Measurements from ENCODE around the gene ENPP3. TPM values are rescaled to one million over a fixed set of nuclear protein-coding genes. Genes with fewer than 3 reads are reported as not detected.

Gene ENPP3
- total and polyA plus RNA-seq, 9 of the 15 experiments (the other 6 are each of a cell fraction or from before 2014, with no cell fraction given): 14.0 to 32.8 (median 21.6) TPM

DNA sequence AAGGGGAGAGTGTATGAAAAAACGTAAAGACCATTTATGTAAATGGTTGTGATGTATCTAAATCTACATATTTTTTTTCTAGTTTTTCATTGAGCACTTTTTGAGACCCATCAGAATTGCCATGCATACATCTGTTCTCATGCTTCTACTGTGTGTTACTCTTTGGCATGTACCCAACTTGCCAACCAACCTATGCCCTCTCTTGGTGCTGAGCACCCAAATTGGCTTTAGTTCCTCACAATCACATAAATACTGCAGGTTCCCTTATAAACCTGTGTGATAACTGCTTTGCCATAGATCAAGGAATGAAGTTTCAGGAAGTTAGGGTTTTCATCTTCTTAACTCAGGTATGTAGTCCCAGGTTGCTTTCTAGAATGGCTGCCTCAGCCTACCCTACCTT lies 7.8 kb downstream of the ENPP3 start:
- no peaks in the 10 kb centered on the region for H3K27me3 ChIP-seq (ENCODE audit: control insufficient read depth in 2 of 2, insufficient read depth in 2 of 2, low read length in 2 of 2)
- FAIRE-seq (no peak), ATAC-seq (no peak), DNase-seq (ENCODE audit: extremely low read depth in 1 of 4, low spot score in 3 of 4) (no peak)
- peak overlapping the region; percentile 2; the same call in 1 of the 2 replicates for H3K4me2 ChIP-seq (ENCODE audit: insufficient read depth, low read length)
- no TSS peak for BruUV-seq (replicated peaks)
- H3K9me3 ChIP-seq (replicated peaks; ENCODE audit: control insufficient read depth, insufficient read depth, low read depth, low read length): peaks cover 2% of the 10 kb centered on the region; the same call in 1 of the 2 replicates
- intact Hi-C loops (cut with micrococcal nuclease) (no loop called here), in situ Hi-C loops (cut with MboI) (loop anchor here (25.0 kb wide), 1 partner anchor 1167 kb away; the partner anchor contains the start of gene RPS12)
- no peak overlapping the region for H3K27ac ChIP-seq (ENCODE audit: extremely low read depth, low read depth, low read length)
- POLR2A ChIA-PET: interaction anchor here (0.8 to 1.9 kb wide), 2 partner anchors 12 to 16 kb away, joined by 3 to 4 read pairs; no protein-coding TSS in a partner anchor
- CTCF ChIA-PET (ENCODE audit: low intra/inter-chr PET ratio): no interaction called here
- TF ChIP-seq, protein P1, sequence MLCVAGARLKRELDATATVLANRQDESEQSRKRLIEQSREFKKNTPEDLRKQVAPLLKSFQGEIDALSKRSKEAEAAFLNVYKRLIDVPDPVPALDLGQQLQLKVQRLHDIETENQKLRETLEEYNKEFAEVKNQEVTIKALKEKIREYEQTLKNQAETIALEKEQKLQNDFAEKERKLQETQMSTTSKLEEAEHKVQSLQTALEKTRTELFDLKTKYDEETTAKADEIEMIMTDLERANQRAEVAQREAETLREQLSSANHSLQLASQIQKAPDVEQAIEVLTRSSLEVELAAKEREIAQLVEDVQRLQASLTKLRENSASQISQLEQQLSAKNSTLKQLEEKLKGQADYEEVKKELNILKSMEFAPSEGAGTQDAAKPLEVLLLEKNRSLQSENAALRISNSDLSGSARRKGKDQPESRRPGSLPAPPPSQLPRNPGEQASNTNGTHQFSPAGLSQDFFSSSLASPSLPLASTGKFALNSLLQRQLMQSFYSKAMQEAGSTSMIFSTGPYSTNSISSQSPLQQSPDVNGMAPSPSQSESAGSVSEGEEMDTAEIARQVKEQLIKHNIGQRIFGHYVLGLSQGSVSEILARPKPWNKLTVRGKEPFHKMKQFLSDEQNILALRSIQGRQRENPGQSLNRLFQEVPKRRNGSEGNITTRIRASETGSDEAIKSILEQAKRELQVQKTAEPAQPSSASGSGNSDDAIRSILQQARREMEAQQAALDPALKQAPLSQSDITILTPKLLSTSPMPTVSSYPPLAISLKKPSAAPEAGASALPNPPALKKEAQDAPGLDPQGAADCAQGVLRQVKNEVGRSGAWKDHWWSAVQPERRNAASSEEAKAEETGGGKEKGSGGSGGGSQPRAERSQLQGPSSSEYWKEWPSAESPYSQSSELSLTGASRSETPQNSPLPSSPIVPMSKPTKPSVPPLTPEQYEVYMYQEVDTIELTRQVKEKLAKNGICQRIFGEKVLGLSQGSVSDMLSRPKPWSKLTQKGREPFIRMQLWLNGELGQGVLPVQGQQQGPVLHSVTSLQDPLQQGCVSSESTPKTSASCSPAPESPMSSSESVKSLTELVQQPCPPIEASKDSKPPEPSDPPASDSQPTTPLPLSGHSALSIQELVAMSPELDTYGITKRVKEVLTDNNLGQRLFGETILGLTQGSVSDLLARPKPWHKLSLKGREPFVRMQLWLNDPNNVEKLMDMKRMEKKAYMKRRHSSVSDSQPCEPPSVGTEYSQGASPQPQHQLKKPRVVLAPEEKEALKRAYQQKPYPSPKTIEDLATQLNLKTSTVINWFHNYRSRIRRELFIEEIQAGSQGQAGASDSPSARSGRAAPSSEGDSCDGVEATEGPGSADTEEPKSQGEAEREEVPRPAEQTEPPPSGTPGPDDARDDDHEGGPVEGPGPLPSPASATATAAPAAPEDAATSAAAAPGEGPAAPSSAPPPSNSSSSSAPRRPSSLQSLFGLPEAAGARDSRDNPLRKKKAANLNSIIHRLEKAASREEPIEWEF (CRISPR knock-in tag; IDR thresholded peaks at IDR 0.05): no peak
- no peak for TF ChIP-seq ZNF445 (CRISPR knock-in tag; IDR thresholded peaks at IDR 0.05; ENCODE audit: low read depth)
- TF ChIP-seq, protein P2, sequence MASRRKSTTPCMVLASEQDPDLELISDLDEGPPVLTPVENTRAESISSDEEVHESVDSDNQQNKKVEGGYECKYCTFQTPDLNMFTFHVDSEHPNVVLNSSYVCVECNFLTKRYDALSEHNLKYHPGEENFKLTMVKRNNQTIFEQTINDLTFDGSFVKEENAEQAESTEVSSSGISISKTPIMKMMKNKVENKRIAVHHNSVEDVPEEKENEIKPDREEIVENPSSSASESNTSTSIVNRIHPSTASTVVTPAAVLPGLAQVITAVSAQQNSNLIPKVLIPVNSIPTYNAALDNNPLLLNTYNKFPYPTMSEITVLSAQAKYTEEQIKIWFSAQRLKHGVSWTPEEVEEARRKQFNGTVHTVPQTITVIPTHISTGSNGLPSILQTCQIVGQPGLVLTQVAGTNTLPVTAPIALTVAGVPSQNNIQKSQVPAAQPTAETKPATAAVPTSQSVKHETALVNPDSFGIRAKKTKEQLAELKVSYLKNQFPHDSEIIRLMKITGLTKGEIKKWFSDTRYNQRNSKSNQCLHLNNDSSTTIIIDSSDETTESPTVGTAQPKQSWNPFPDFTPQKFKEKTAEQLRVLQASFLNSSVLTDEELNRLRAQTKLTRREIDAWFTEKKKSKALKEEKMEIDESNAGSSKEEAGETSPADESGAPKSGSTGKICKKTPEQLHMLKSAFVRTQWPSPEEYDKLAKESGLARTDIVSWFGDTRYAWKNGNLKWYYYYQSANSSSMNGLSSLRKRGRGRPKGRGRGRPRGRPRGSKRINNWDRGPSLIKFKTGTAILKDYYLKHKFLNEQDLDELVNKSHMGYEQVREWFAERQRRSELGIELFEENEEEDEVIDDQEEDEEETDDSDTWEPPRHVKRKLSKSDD (conservative IDR thresholded peaks at IDR 0.05; ENCODE audit: low read length): no peak
- no peak for TF ChIP-seq TAF15 (IDR thresholded peaks at IDR 0.05; ENCODE audit: low read depth, low read length)
- TF ChIP-seq, protein P3, sequence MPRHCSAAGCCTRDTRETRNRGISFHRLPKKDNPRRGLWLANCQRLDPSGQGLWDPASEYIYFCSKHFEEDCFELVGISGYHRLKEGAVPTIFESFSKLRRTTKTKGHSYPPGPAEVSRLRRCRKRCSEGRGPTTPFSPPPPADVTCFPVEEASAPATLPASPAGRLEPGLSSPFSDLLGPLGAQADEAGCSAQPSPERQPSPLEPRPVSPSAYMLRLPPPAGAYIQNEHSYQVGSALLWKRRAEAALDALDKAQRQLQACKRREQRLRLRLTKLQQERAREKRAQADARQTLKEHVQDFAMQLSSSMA (CRISPR knock-in tag; IDR thresholded peaks at IDR 0.05): no peak
- TF ChIP-seq, protein P4, sequence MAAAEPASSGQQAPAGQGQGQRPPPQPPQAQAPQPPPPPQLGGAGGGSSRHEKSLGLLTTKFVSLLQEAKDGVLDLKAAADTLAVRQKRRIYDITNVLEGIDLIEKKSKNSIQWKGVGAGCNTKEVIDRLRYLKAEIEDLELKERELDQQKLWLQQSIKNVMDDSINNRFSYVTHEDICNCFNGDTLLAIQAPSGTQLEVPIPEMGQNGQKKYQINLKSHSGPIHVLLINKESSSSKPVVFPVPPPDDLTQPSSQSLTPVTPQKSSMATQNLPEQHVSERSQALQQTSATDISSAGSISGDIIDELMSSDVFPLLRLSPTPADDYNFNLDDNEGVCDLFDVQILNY (CRISPR knock-in tag; IDR thresholded peaks at IDR 0.05): no peak
- H3K36me3 ChIP-seq (ENCODE audit: control insufficient read depth, insufficient read depth, low read length): peaks cover 14% of the 10 kb centered on the region; the same call in 1 of the 3 replicates
- no peak overlapping the region for H3K4me3 ChIP-seq
- H3K4me1 ChIP-seq (replicated peaks in 1 of 2; ENCODE audit: control insufficient read depth in 2 of 2, insufficient read depth in 2 of 2, low read length in 2 of 2): peaks cover 16 to 62% of the 10 kb centered on the region in 2 experiments
- H3K9me1 ChIP-seq (ENCODE audit: control insufficient read depth, insufficient read depth, low read length): no peaks in the 10 kb centered on the region
- H3K79me2 ChIP-seq (ENCODE audit: control insufficient read depth, insufficient read depth, low read length): peaks cover 68% of the 10 kb centered on the region
- no peak overlapping the region for H2AFZ ChIP-seq (ENCODE audit: low read depth, low read length)
- 73% methylated on average over 1 of the region's 1 CpG for WGBS (ENCODE audit: insufficient coverage, low coverage, missing lambda C conversion rate)
- H3K9ac ChIP-seq (ENCODE audit: insufficient read depth in 1 of 2, low read depth in 2 of 2, low read length in 2 of 2): no peak overlapping the region
- H4K20me1 ChIP-seq (replicated peaks; ENCODE audit: control insufficient read depth, insufficient read depth, low read length): no peaks in the 10 kb centered on the region
